Measurements from ENCODE around the gene USP17L28.
"Not testable (repeated sequence)": the region's sequence is repeated elsewhere in the genome, so short reads cannot be mapped to it uniquely, and the experiment has no call there.

GRCh38 chr4:9329611-9330010, 19.1 kb upstream of the USP17L28 start, which contains the start of gene USP17L25:
- not testable (repeated sequence) for TF ChIP-seq CTCF (IDR thresholded peaks at IDR 0.05; ENCODE audit: low read depth, low read length, missing input control); YY1 (IDR thresholded peaks at IDR 0.05); RAD21 (IDR thresholded peaks at IDR 0.05); NR2F2 (IDR thresholded peaks at IDR 0.05); SP1 (IDR thresholded peaks at IDR 0.05); ZBTB33 (IDR thresholded peaks at IDR 0.05); GABPA (IDR thresholded peaks at IDR 0.05 in 1 of 2, conservative IDR thresholded peaks at IDR 0.05 in 1 of 2); TAF1 (conservative IDR thresholded peaks at IDR 0.05); EGR1 (IDR thresholded peaks at IDR 0.05; ENCODE audit: low read depth in 2 of 2); JUND (IDR thresholded peaks at IDR 0.05); RXRA (IDR thresholded peaks at IDR 0.05)
- TF ChIP-seq, protein P1, sequence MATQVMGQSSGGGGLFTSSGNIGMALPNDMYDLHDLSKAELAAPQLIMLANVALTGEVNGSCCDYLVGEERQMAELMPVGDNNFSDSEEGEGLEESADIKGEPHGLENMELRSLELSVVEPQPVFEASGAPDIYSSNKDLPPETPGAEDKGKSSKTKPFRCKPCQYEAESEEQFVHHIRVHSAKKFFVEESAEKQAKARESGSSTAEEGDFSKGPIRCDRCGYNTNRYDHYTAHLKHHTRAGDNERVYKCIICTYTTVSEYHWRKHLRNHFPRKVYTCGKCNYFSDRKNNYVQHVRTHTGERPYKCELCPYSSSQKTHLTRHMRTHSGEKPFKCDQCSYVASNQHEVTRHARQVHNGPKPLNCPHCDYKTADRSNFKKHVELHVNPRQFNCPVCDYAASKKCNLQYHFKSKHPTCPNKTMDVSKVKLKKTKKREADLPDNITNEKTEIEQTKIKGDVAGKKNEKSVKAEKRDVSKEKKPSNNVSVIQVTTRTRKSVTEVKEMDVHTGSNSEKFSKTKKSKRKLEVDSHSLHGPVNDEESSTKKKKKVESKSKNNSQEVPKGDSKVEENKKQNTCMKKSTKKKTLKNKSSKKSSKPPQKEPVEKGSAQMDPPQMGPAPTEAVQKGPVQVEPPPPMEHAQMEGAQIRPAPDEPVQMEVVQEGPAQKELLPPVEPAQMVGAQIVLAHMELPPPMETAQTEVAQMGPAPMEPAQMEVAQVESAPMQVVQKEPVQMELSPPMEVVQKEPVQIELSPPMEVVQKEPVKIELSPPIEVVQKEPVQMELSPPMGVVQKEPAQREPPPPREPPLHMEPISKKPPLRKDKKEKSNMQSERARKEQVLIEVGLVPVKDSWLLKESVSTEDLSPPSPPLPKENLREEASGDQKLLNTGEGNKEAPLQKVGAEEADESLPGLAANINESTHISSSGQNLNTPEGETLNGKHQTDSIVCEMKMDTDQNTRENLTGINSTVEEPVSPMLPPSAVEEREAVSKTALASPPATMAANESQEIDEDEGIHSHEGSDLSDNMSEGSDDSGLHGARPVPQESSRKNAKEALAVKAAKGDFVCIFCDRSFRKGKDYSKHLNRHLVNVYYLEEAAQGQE (IDR thresholded peaks at IDR 0.05) = not testable (repeated sequence)
- TF ChIP-seq, protein P2, sequence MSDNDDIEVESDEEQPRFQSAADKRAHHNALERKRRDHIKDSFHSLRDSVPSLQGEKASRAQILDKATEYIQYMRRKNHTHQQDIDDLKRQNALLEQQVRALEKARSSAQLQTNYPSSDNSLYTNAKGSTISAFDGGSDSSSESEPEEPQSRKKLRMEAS (IDR thresholded peaks at IDR 0.05) = not testable (repeated sequence)

Data from liver (tissue), 3 donors.